Measurements from ENCODE around the gene KCTD20. TPM values are rescaled to one million over a fixed set of nuclear protein-coding genes. Genes with fewer than 3 reads are reported as not detected.
A peak's percentile ranks its signal among the peaks of the same experiment; 100 is the strongest.

The KCTD20 gene
- polyA plus RNA-seq, 1 donor from 2014 or later = 32.4 TPM

DNA sequence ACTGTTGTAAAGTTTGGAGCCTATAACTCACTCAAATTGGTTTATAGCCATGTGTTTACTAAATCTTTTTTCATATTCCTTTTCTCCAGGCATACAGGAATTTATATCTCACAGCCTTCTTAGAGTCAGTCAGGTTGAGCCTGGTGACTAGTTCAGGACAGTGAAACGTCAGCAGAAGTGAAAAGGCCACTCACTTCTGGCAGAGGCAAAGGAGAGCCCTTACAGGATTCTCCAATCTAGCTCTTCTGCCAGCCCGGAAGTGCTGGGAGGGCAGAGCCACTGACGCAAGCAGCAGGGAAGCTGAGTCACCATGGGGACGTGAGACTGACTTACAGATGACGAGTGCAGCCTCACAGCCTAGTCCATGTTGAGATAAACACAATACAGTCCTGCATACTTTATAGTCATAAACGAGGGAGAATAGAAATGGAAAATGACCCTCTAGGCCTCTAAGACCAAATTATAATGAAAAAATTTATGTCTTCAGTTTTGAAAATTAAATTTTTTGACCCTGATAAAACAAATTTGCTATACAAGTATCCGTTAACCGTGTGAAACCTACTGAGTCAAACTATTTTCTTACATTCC lies 1.4 kb upstream of the KCTD20 start:
- Histone ChIP-seq H2AFZ (ENCODE audit: low read depth, low read length) (peak overlapping the region; percentile 52), H3K9me2 (ENCODE audit: insufficient read depth, low read length) (no peaks in the 10 kb centered on the region), H3K4me3 (ENCODE audit: low read length) (peak overlapping the region; percentile 23), H3K9me3 (ENCODE audit: low read length) (no peaks in the 10 kb centered on the region), H3F3A (ENCODE audit: insufficient read depth, low read length, poor library complexity, severe bottlenecking) (no peaks in the 10 kb centered on the region), H3K36me3 (ENCODE audit: insufficient read depth, low read length) (no peaks in the 10 kb centered on the region), H3K9ac (ENCODE audit: low read length) (peak overlapping the region; percentile 32), H3K27me3 (ENCODE audit: insufficient read depth, low read depth, low read length) (no peaks in the 10 kb centered on the region), H3K79me2 (replicated peaks; ENCODE audit: insufficient read depth, low read length) (peaks cover 21% of the 10 kb centered on the region), H3K27ac (ENCODE audit: low read length) (peak overlapping the region; percentile 45), H3K4me2 (ENCODE audit: low read length) (peak overlapping the region; percentile 55), H4K20me1 (ENCODE audit: insufficient read depth) (no peaks in the 10 kb centered on the region)
- TF ChIP-seq MXI1 (conservative IDR thresholded peaks at IDR 0.05; ENCODE audit: poor library complexity, severe bottlenecking) (no peak), TAF1 (IDR thresholded peaks at IDR 0.05; ENCODE audit: low read depth) (no peak), RAD21 (conservative IDR thresholded peaks at IDR 0.05) (no peak)
- TF ChIP-seq, protein P1, sequence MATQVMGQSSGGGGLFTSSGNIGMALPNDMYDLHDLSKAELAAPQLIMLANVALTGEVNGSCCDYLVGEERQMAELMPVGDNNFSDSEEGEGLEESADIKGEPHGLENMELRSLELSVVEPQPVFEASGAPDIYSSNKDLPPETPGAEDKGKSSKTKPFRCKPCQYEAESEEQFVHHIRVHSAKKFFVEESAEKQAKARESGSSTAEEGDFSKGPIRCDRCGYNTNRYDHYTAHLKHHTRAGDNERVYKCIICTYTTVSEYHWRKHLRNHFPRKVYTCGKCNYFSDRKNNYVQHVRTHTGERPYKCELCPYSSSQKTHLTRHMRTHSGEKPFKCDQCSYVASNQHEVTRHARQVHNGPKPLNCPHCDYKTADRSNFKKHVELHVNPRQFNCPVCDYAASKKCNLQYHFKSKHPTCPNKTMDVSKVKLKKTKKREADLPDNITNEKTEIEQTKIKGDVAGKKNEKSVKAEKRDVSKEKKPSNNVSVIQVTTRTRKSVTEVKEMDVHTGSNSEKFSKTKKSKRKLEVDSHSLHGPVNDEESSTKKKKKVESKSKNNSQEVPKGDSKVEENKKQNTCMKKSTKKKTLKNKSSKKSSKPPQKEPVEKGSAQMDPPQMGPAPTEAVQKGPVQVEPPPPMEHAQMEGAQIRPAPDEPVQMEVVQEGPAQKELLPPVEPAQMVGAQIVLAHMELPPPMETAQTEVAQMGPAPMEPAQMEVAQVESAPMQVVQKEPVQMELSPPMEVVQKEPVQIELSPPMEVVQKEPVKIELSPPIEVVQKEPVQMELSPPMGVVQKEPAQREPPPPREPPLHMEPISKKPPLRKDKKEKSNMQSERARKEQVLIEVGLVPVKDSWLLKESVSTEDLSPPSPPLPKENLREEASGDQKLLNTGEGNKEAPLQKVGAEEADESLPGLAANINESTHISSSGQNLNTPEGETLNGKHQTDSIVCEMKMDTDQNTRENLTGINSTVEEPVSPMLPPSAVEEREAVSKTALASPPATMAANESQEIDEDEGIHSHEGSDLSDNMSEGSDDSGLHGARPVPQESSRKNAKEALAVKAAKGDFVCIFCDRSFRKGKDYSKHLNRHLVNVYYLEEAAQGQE (IDR thresholded peaks at IDR 0.05; ENCODE audit: borderline replicate concordance) = no peak

DNA sequence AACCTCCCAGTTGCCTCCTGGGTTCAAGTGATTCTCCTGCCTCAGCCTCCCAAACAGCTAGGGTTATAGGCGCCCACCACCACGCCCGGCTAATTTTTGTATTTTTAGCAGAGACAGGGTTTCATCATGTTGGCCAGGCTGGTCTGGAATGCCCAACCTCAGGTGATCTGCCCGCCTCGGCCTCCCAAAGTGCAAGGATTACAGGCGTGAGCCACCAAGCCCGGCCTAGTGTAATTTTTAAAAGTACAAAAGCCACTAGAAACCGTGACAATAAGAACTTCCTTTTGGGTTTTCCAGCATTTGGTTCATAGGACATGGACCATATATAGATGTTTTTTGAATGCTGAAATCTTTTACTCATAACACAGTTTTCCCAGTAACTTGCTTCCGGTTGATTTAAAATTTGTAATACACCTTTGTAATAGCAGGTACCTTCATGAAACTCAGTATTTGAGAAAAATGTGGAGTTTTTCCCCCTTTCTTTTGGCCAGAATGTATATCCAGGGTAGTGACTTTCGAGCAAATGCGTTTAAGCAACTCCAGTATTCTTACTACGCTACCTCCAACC lies 613 bp upstream of the KCTD20 start:
- Histone ChIP-seq H3K9me3 (ENCODE audit: low read length) (no peaks in the 10 kb centered on the region), H3F3A (ENCODE audit: insufficient read depth, low read length, poor library complexity, severe bottlenecking) (no peaks in the 10 kb centered on the region), H3K36me3 (ENCODE audit: insufficient read depth, low read length) (no peaks in the 10 kb centered on the region), H3K9me2 (ENCODE audit: insufficient read depth, low read length) (no peaks in the 10 kb centered on the region), H3K27ac (ENCODE audit: low read length) (peak overlapping the region; percentile 36), H3K4me2 (ENCODE audit: low read length) (peak overlapping the region; percentile 60), H3K9ac (ENCODE audit: low read length) (peak overlapping the region; percentile 86), H4K20me1 (ENCODE audit: insufficient read depth) (no peaks in the 10 kb centered on the region), H3K4me3 (ENCODE audit: low read length) (peak overlapping the region; percentile 95), H2AFZ (ENCODE audit: low read depth, low read length) (peak overlapping the region; percentile 57), H3K79me2 (replicated peaks; ENCODE audit: insufficient read depth, low read length) (peaks cover 27% of the 10 kb centered on the region), H3K27me3 (ENCODE audit: insufficient read depth, low read depth, low read length) (no peaks in the 10 kb centered on the region)
- no peak for TF ChIP-seq SMC3 (conservative IDR thresholded peaks at IDR 0.05; ENCODE audit: poor library complexity)
- TF ChIP-seq MXI1 (conservative IDR thresholded peaks at IDR 0.05; ENCODE audit: poor library complexity, severe bottlenecking) = no peak
- TF ChIP-seq, protein P1 (IDR thresholded peaks at IDR 0.05; ENCODE audit: borderline replicate concordance) = no peak
- no peak for TF ChIP-seq EP300 (conservative IDR thresholded peaks at IDR 0.05; ENCODE audit: poor library complexity, severe bottlenecking)
- TF ChIP-seq, protein P2, sequence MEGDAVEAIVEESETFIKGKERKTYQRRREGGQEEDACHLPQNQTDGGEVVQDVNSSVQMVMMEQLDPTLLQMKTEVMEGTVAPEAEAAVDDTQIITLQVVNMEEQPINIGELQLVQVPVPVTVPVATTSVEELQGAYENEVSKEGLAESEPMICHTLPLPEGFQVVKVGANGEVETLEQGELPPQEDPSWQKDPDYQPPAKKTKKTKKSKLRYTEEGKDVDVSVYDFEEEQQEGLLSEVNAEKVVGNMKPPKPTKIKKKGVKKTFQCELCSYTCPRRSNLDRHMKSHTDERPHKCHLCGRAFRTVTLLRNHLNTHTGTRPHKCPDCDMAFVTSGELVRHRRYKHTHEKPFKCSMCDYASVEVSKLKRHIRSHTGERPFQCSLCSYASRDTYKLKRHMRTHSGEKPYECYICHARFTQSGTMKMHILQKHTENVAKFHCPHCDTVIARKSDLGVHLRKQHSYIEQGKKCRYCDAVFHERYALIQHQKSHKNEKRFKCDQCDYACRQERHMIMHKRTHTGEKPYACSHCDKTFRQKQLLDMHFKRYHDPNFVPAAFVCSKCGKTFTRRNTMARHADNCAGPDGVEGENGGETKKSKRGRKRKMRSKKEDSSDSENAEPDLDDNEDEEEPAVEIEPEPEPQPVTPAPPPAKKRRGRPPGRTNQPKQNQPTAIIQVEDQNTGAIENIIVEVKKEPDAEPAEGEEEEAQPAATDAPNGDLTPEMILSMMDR (IDR thresholded peaks at IDR 0.05; ENCODE audit: poor library complexity, severe bottlenecking) = no peak
- no peak for TF ChIP-seq POLR2AphosphoS5 (IDR thresholded peaks at IDR 0.05)
- no peak for TF ChIP-seq TAF1 (IDR thresholded peaks at IDR 0.05; ENCODE audit: low read depth)
- TF ChIP-seq RAD21 (conservative IDR thresholded peaks at IDR 0.05) = no peak
- TF ChIP-seq EZH2 (IDR thresholded peaks at IDR 0.05; ENCODE audit: borderline replicate concordance, insufficient read depth, low read length, poor library complexity, severe bottlenecking) = no peak
